HepG2 (cell line): ENCODE results near the gene CLDN5. TPM values are rescaled to one million over a fixed set of nuclear protein-coding genes. Genes with fewer than 3 reads are reported as not detected.

ENCODE experiments used
- CENPBD1 ChIP-seq: sonication (generic); formaldehyde crosslinking; IDR thresholded peaks from 2 replicates; pipeline ENCODE4 v1.8.0; 2022; ENCODE audit warnings: missing genetic modification reagents, low read depth, mild to moderate bottlenecking, borderline replicate concordance
- EHMT2 ChIP-seq: fragments of 200-600 bp; sonication (generic); IDR thresholded peaks from 2 replicates; pipeline ENCODE4 v1.7.0; 2017; ENCODE audit warnings: antibody characterized with exemption, low read depth, low read length, borderline replicate concordance
- GFI1 ChIP-seq: sonication (generic); formaldehyde crosslinking; IDR thresholded peaks from 2 replicates; pipeline ENCODE4 v1.5.0; 2020; ENCODE audit warnings: missing genetic modification reagents, mild to moderate bottlenecking, borderline replicate concordance
- HNF4A ChIP-seq: sonication (generic); formaldehyde crosslinking; IDR thresholded peaks from 2 replicates; pipeline ENCODE4 v1.4.0; 2020; ENCODE audit warnings: missing genetic modification reagents
- NCOA1 ChIP-seq: sonication (generic); formaldehyde crosslinking; IDR thresholded peaks from 2 replicates; pipeline ENCODE4 v1.9.0; 2021; ENCODE audit warnings: missing genetic modification reagents
- NR1H2 ChIP-seq: sonication (generic); formaldehyde crosslinking; IDR thresholded peaks from 2 replicates; pipeline ENCODE4 v1.8.1; 2022; ENCODE audit warnings: low read depth, missing genetic modification reagents, borderline replicate concordance
- REL ChIP-seq: sonication (generic); formaldehyde crosslinking; conservative IDR thresholded peaks from 2 replicates; pipeline ENCODE4 v1.8.0; 2022; ENCODE audit warnings: mild to moderate bottlenecking, missing genetic modification reagents, moderate library complexity
- SP2 ChIP-seq: sonication (generic); formaldehyde crosslinking; IDR thresholded peaks from 2 replicates; pipeline ENCODE4 v1.5.1; 2020; ENCODE audit warnings: mild to moderate bottlenecking, missing genetic modification reagents
- SP4 ChIP-seq: sonication (generic); formaldehyde crosslinking; IDR thresholded peaks from 2 replicates; pipeline ENCODE4 v1.8.1; 2023; ENCODE audit warnings: mild to moderate bottlenecking, missing genetic modification reagents
- SYNCRIP ChIP-seq: fragments of 200-400 bp; formaldehyde crosslinking; IDR thresholded peaks from 2 replicates; pipeline ENCODE4 v1.6.1; 2018; ENCODE audit warnings: mild to moderate bottlenecking, low read depth, low read length; ENCODE audit not compliant: insufficient read depth
- TAF1 ChIP-seq: sonication (generic); formaldehyde crosslinking; IDR thresholded peaks from 2 replicates; pipeline ENCODE4 v1.4.0; 2020; ENCODE audit warnings: missing genetic modification reagents
- TEAD2 ChIP-seq: sonication (generic); formaldehyde crosslinking; IDR thresholded peaks from 2 replicates; pipeline ENCODE4 v1.9.0; 2021; ENCODE audit warnings: missing genetic modification reagents
- UBTF ChIP-seq: sonication (generic); formaldehyde crosslinking; IDR thresholded peaks from 2 replicates; pipeline ENCODE4 v1.4.0; 2020; ENCODE audit warnings: mild to moderate bottlenecking, missing genetic modification reagents
- ZBTB14 ChIP-seq: sonication (generic); formaldehyde crosslinking; IDR thresholded peaks from 2 replicates; pipeline ENCODE4 v1.4.0; 2020; ENCODE audit warnings: missing genetic modification reagents
- ZBTB4 ChIP-seq: sonication (generic); formaldehyde crosslinking; IDR thresholded peaks from 2 replicates; pipeline ENCODE4 v1.4.0; 2020; ENCODE audit warnings: missing genetic modification reagents, mild to moderate bottlenecking, borderline replicate concordance
- ZC3H4 ChIP-seq: sonication (generic); formaldehyde crosslinking; IDR thresholded peaks from 2 replicates; pipeline ENCODE4 v1.4.0; 2020; ENCODE audit warnings: missing genetic modification reagents, borderline replicate concordance
- ZFP36L1 ChIP-seq: sonication (generic); formaldehyde crosslinking; IDR thresholded peaks from 2 replicates; pipeline ENCODE4 v1.8.0; 2022; ENCODE audit warnings: mild to moderate bottlenecking, missing genetic modification reagents, moderate library complexity
- ZNF234 ChIP-seq: sonication (generic); formaldehyde crosslinking; conservative IDR thresholded peaks from 2 replicates; pipeline ENCODE4 v1.5.1; 2020; ENCODE audit warnings: mild to moderate bottlenecking, missing genetic modification reagents
- ZNF251 ChIP-seq: sonication (generic); formaldehyde crosslinking; IDR thresholded peaks from 2 replicates; pipeline ENCODE4 v1.9.0; 2021; ENCODE audit warnings: mild to moderate bottlenecking, missing genetic modification reagents
- ZNF513 ChIP-seq: sonication (generic); formaldehyde crosslinking; conservative IDR thresholded peaks from 2 replicates; pipeline ENCODE4 v1.5.0; 2020; ENCODE audit warnings: missing genetic modification reagents
- polyA plus RNA-seq, 8 experiments: library from polyadenylated mRNA; depleted of rRNA in 3 of 8; stranded (reverse) in 7 of 8; unstranded in 1 of 8; fragments of >200 nt; fragmentation: Illumina TruSeq in 4 of 8; extraction: Trizol in 4 of 8; gene quantifications; 2 replicates each; pipeline versions ENCODE4 v1.2.1 to v1.2.3, GENCODE V29; 2011 to 2016; ENCODE audit warnings: low read depth in 4 of 8, missing spikeins in 1 of 8, mixed read lengths in 1 of 8; ENCODE audit not compliant: insufficient read depth in 1 of 8
- total RNA-seq, 5 experiments: library from RNA; depleted of rRNA; stranded (reverse); fragments of >200 nt; fragmentation: Illumina TruSeq; extraction: Trizol; gene quantifications; 2 replicates each; pipeline ENCODE4 v1.2.3, GENCODE V29; 2016; ENCODE audit warnings: low read depth in 1 of 5

CLDN5 gene
- total and polyA plus RNA-seq, 2 of the 13 experiments (the other 11 are each of a cell fraction or from before 2014, with no cell fraction given) = not detected

- TF ChIP-seq ZBTB4 (no peak), ZFP36L1 (CRISPR knock-in tag) (peak; percentile 75; the same call in 1 of the 2 replicates), ZBTB14 (CRISPR knock-in tag) (no peak), ZNF251 (CRISPR knock-in tag) (no peak), NR1H2 (no peak), TEAD2 (no peak), HNF4A (CRISPR knock-in tag) (no peak), ZNF234 (CRISPR knock-in tag) (no peak), REL (CRISPR knock-in tag) (no peak), ZC3H4 (CRISPR knock-in tag) (no peak), GFI1 (CRISPR knock-in tag) (no peak), TAF1 (peak; percentile 48; the same call in 1 of the 2 replicates), NCOA1 (CRISPR knock-in tag) (no peak), UBTF (CRISPR knock-in tag) (no peak), SP2 (CRISPR knock-in tag) (peak; percentile 76), EHMT2 (peak; percentile 28; the same call in 1 of the 2 replicates), SYNCRIP (no peak), ZNF513 (CRISPR knock-in tag) (no peak), SP4 (CRISPR knock-in tag) (no peak), CENPBD1 (no peak)
Measured at GRCh38 chr22:19479355-19480172, 44.6 kb downstream of the CLDN5 start, which contains the start of gene CDC45 (continued).
